ENCODE measurements around the gene RANBP3L. TPM values are rescaled to one million over a fixed set of nuclear protein-coding genes. Genes with fewer than 3 reads are reported as not detected.
"Not testable (repeated sequence)": the region's sequence is repeated elsewhere in the genome, so short reads cannot be mapped to it uniquely, and the experiment has no call there.

RANBP3L gene
- total RNA-seq, 2 experiments from 2014 or later, result 0.07 to 0.16 TPM

DNA sequence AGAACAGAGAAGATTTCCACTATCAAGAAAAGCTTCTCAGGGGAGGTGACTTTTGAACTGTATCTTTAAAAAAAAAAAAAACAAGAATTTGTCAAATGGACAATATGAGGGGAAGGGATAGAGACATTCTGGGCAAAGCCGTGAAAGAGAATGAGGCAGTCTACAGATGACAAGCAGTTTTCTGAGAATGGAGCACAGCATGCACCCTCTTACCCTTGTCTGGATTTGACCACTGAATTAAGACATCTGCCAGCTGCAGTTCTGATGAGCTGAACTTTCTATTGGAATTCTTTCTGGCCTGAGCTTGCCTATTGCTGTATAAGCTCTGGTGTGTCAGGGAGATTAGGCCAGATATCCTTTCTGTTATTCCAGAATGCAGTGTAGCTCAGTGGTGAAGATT lies 10.3 kb upstream of the RANBP3L start:
- POLR2A ChIA-PET, result interaction anchor here (0.6 kb wide), 1 partner anchor 36 kb away, joined by 6 read pairs; no protein-coding TSS in a partner anchor
- no peak for DNase-seq
- H3K36me3 Mint-ChIP-seq (ENCODE audit: low read depth), result no peaks in the 10 kb centered on the region
- no peak overlapping the region for H3K4me3 Mint-ChIP-seq
- no peaks in the 10 kb centered on the region for H3K9me3 Mint-ChIP-seq (ENCODE audit: low read depth)
- H3K4me1 Mint-ChIP-seq, result no peaks in the 10 kb centered on the region
- intact Hi-C loops (cut with DNase I, micrococcal nuclease), result no loop called here
- H3K27me3 Mint-ChIP-seq, result peaks cover 20% of the 10 kb centered on the region
- ATAC-seq, result no peak
- CTCF ChIA-PET, result interaction anchor here (0.6 to 1.4 kb wide), 3 partner anchors 47 to 1355 kb away, joined by 3 to 4 read pairs (median 4); no protein-coding TSS in a partner anchor
- no peak overlapping the region for H3K27ac Mint-ChIP-seq

DNA sequence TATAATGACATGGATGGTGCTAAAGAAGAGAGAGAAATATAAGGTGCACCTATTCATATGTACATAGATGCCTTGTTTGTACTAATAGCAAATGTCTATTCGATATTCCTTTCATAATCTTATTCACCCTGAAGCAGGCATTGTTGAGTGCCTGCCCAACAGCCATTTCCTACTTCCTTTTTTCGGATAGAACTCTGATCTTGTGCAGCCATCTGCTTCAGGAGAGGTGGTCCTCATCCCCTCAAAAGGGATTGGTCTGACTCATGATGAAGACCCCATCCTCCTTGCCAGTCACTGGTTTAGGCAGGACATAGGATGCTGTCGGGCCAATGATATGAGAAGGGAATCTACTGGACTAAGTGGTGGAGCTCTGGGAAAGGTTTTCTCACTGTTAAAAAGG lies 8.4 kb upstream of the RANBP3L start:
- peaks cover 9% of the 10 kb centered on the region for H3K27me3 Mint-ChIP-seq
- intact Hi-C loops (cut with DNase I, micrococcal nuclease), result no loop called here
- no peak for ATAC-seq
- CTCF ChIA-PET, result interaction anchor here (1.4 kb wide), 1 partner anchor 45 kb away, joined by 3 read pairs; no protein-coding TSS in a partner anchor
- no peak for DNase-seq
- POLR2A ChIA-PET, result no interaction called here
- H3K36me3 Mint-ChIP-seq (ENCODE audit: low read depth), result no peaks in the 10 kb centered on the region
- H3K4me3 Mint-ChIP-seq, result no peak overlapping the region
- H3K27ac Mint-ChIP-seq, result no peak overlapping the region
- H3K9me3 Mint-ChIP-seq (ENCODE audit: low read depth), result no peaks in the 10 kb centered on the region
- no peaks in the 10 kb centered on the region for H3K4me1 Mint-ChIP-seq

DNA sequence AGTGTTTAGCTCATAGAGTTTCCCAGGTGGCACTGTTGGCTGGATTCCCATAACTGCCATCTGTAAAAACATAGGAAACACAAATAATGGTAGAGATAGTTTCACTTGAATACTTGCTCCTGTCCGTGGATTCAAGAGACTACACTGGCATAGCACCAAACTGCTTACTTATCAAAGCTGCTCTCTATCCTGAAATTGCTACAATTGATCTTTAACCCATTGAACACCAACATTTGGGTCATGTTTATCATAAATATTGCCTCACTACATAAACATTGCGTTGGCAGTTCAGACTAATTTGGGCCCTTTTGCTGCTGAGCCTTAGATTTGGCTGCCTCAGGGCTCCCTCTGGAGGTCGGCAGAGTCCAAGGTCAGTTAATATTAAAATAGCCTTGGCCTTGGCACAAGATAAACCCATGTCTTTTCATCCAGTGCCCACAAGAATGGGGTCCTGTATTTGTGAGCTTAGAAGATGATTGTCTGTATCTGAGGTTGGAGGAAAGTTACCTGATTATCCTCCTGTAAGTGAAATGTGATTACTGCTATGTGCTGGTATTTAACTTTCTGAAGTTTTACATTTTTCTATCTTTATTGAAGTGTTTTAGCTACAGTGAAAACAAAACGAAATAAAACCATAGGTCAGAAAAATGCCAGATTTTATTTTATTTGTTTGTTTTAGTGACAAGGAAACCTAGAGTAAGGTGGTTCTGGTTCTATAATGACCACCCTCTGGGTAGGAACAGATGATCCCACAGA lies 4.0 kb upstream of the RANBP3L start:
- no peaks in the 10 kb centered on the region for H3K9me3 Mint-ChIP-seq (ENCODE audit: low read depth)
- no peak for ATAC-seq
- peak; percentile 54 for DNase-seq
- no peak overlapping the region for H3K27ac Mint-ChIP-seq
- intact Hi-C loops (cut with DNase I, micrococcal nuclease), result loop anchor here (1.0 to 10.0 kb wide), 3 partner anchors 40 to 341 kb away; no protein-coding TSS in a partner anchor
- no peaks in the 10 kb centered on the region for H3K36me3 Mint-ChIP-seq (ENCODE audit: low read depth)
- ChIA-PET POLR2A (no interaction called here), CTCF (interaction anchor here (0.7 to 2.0 kb wide), 7 partner anchors 9 to 227 kb away, joined by 3 to 7 read pairs (median 3); no protein-coding TSS in a partner anchor)
- no peak overlapping the region for H3K4me3 Mint-ChIP-seq
- peaks cover 13% of the 10 kb centered on the region for H3K4me1 Mint-ChIP-seq
- peaks cover 4% of the 10 kb centered on the region for H3K27me3 Mint-ChIP-seq

DNA sequence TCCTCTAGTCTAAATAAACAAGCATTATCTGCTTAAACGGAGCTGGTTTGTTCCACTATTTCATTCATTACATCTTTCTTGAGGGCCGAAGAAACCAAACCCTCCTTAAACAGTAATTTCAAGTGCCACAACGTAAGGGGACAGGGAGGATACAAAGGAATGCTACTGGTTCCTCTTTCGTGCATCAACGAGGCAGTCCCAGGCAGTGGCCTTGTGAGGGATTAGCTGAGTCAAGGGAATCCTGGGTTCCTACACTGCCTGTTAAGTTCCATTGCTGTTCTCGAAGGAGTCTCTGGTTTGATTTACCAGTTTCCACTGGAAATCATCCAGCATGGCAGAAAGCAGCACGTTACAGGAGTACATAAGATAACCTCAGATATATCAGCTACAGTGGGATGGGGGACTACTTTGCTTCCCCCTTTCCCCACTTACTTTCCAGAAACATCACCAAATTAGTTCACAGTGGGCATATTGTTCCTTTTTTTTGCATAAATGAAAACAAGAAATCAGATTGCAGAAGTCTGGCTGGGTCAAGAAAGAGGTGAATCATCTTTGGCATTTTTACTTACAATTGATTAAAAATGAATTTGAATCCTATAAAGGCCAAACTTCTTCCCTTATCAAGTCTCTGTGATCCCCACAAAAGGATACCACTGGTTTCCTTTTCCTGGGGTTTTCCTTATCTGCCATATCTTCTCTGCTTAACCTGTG lies 2.5 kb upstream of the RANBP3L start:
- Mint-ChIP-seq H3K4me1 (peaks cover 19% of the 10 kb centered on the region), H3K36me3 (ENCODE audit: low read depth) (no peaks in the 10 kb centered on the region), H3K27me3 (peaks cover 2% of the 10 kb centered on the region), H3K27ac (no peak overlapping the region), H3K9me3 (ENCODE audit: low read depth) (no peaks in the 10 kb centered on the region), H3K4me3 (no peak overlapping the region)
- DNase-seq, result no peak
- no peak for ATAC-seq
- intact Hi-C loops (cut with DNase I, micrococcal nuclease), result loop anchor here in 1 of 2 experiments (2.0 to 10.0 kb wide), 2 partner anchors 225 to 339 kb away; no protein-coding TSS in a partner anchor
- POLR2A ChIA-PET, result no interaction called here
- CTCF ChIA-PET, result interaction anchor here (0.6 to 2.0 kb wide), 2 partner anchors 128 to 225 kb away, joined by 3 to 7 read pairs; no protein-coding TSS in a partner anchor

DNA sequence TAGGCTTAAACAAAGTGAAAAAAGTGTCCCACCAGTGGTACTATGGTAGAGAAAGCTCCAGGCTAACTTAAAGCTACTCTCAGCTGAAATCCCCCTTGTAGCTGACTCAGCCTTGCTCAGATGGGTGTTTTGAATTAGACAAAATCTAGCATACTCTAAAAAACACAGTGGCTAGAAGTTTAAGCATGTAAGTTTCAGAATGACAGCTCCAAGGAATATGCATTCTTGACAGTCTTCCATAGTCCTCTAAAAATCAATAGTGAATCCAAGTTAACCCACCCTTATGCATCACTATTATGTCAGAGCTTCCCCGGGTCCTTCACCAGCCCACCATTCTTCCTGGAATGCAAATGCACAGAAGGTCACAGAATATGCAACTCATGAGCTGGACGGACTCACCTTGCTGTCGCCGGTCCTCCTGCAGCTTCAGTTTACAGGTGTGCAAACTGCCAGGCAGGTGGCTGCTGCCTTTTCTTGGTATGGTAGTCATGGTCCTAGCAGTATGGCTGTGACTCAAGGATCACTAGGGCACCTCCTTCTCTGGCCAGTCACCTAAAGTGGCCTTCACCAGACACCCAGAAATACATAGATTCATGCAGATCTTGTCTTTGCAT lies 668 bp downstream of the RANBP3L start:
- ChIA-PET POLR2A (no interaction called here), CTCF (interaction anchor here (0.8 to 1.5 kb wide), 2 partner anchors 12 to 32 kb away, joined by 3 read pairs; no protein-coding TSS in a partner anchor)
- ATAC-seq (peak; percentile 69), DNase-seq (peak; percentile 14)
- intact Hi-C loops (cut with DNase I, micrococcal nuclease), result loop anchor here in 1 of 2 experiments (10.0 kb wide), 1 partner anchor 336 kb away; no protein-coding TSS in a partner anchor
- Mint-ChIP-seq H3K27ac (no peak overlapping the region), H3K27me3 (peaks cover 8% of the 10 kb centered on the region), H3K36me3 (ENCODE audit: low read depth) (no peaks in the 10 kb centered on the region), H3K9me3 (ENCODE audit: low read depth) (no peaks in the 10 kb centered on the region), H3K4me1 (peaks cover 19% of the 10 kb centered on the region), H3K4me3 (no peak overlapping the region)

DNA sequence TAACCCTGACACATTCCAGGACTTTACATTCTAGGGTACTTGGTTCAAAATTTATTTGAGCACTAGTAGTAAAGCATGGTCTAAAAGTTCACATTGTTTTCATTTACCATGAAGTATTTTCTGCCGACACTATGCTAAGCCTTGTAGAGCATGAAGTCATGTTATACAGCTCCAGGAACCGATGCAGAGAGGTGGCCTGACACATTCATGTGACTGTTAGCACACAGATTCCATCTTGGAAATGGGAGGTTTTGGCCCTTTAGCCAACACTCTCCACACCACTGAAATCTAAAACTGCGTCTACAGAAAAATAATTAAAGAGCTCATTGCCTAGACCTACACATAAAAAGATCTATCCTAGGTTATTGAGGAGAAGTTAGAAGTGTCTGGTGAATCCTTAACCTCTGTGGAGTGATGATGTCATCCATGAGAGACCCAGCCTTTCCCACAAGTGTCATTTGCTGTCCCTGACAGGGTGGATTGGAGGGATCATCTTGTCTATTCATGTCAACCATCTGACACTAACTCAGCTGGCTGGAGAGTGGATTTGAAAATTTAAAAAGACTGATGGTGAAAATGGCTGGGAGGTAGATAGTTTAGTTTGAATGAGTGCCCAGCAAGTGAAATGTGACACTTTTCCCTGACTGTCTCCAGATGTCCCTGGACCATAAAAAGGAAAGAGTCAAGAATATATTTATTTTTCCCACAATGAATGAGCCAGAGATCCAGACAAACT lies 1.3 kb downstream of the RANBP3L start:
- CTCF ChIA-PET, result interaction anchor here (0.8 to 1.5 kb wide), 2 partner anchors 12 to 32 kb away, joined by 3 read pairs; no protein-coding TSS in a partner anchor
- peaks cover 19% of the 10 kb centered on the region for H3K4me1 Mint-ChIP-seq

DNA sequence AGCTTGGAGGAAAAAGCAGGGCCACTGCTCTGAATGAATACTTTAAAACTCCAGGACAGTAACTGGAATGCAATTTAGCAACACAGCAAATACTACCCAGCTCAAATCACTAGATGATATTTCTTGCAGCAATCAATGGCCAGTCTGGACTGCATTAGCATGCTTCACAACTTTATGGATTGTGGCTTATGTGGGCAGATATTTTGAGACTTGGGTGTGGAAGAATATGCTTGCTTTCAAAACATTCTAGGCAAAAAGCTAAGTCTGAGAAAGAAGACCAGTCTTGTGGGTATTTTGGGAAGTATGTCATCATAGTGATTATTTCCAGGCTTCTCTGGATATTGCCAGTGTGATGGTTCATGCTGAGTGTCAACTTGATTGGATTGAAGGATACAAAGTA lies 3.1 kb downstream of the RANBP3L start:
- ATAC-seq (no peak), DNase-seq (no peak)
- Mint-ChIP-seq H3K27me3 (peaks cover 10% of the 10 kb centered on the region), H3K27ac (no peak overlapping the region), H3K9me3 (ENCODE audit: low read depth) (no peaks in the 10 kb centered on the region), H3K4me1 (peaks cover 19% of the 10 kb centered on the region), H3K36me3 (ENCODE audit: low read depth) (no peaks in the 10 kb centered on the region), H3K4me3 (no peak overlapping the region)
- ChIA-PET CTCF (interaction anchor here (0.7 kb wide), 1 partner anchor 1376 kb away, joined by 4 read pairs; no protein-coding TSS in a partner anchor), POLR2A (no interaction called here)
- intact Hi-C loops (cut with DNase I, micrococcal nuclease), result no loop called here

More for the DNA sequence above, 1.3 kb downstream of the RANBP3L start:
- POLR2A ChIA-PET, result no interaction called here
- Mint-ChIP-seq H3K9me3 (ENCODE audit: low read depth) (no peaks in the 10 kb centered on the region), H3K27me3 (peaks cover 10% of the 10 kb centered on the region), H3K36me3 (ENCODE audit: low read depth) (no peaks in the 10 kb centered on the region), H3K4me3 (no peak overlapping the region), H3K27ac (no peak overlapping the region)
- DNase-seq (no peak), ATAC-seq (no peak)
- intact Hi-C loops (cut with DNase I, micrococcal nuclease), result loop anchor here in 1 of 2 experiments (10.0 kb wide), 1 partner anchor 336 kb away; no protein-coding TSS in a partner anchor

DNA sequence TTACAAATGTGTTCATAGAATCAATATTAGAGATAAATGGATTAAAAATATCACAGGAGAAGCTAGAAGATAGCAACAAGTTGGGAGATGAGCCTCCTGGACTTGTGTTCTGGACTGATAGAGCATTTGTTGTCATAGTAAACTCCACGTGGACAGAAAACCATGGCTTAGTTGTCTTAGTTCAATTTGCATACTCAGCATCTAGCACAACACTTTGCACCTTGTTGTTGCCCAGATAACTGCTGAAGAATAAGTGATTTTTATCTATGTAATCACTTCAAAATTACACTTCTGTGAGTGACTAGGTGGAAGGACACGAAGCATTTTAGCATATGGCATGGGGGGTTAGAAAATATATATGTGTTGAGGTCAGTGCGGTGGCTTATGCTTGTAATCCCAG lies 4.0 kb downstream of the RANBP3L start:
- no peak overlapping the region for H3K4me3 Mint-ChIP-seq
- DNase-seq (no peak), ATAC-seq (no peak)
- peaks cover 10% of the 10 kb centered on the region for H3K27me3 Mint-ChIP-seq
- peaks cover 19% of the 10 kb centered on the region for H3K4me1 Mint-ChIP-seq
- ChIA-PET POLR2A (no interaction called here), CTCF (interaction anchor here (1.0 kb wide), 1 partner anchor 8 kb away, joined by 3 read pairs; no protein-coding TSS in a partner anchor)
- H3K9me3 Mint-ChIP-seq (ENCODE audit: low read depth), result no peaks in the 10 kb centered on the region
- intact Hi-C loops (cut with DNase I, micrococcal nuclease), result no loop called here
- H3K27ac Mint-ChIP-seq, result no peak overlapping the region
- no peaks in the 10 kb centered on the region for H3K36me3 Mint-ChIP-seq (ENCODE audit: low read depth)

DNA sequence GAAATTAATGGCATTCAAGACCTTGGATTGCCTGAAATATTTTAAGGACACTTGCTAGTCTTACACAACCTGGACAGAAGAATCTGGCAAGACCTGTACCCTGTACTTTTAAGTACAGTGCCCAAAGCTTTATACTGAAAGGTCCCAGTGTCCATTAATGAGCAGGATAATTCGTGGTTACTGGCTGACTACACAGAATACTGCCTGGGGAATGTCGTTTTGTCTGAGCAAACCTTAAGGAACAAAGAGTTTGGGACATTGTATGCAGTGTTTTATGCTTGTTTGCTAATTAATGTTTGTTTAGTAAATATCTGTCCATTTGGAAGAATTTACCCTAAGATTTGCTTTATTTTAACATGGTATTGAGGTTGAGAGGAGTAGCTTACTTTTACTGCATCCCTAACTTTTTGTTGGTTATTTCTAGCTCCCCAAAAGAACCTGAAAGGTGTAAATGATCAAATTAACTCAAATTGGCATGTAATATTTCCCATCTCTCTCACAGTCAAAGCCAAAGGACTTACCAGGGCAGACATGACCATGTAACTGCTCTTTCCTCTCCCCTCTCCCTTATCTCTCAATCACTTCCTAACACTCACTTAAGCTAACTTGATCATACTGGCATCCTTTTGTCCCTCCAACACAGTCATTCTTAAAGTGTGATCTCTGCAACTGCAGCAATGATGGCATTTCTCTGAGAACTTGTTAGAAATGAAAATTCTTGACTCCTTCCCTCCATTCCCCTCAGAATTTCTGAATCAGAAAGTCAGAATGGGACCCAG lies 15.7 kb downstream of the RANBP3L start:
- ATAC-seq (no peak), DNase-seq (no peak)
- POLR2A ChIA-PET, result no interaction called here
- Mint-ChIP-seq H3K27me3 (no peaks in the 10 kb centered on the region), H3K4me1 (no peaks in the 10 kb centered on the region), H3K4me3 (no peak overlapping the region), H3K9me3 (ENCODE audit: low read depth) (no peaks in the 10 kb centered on the region), H3K36me3 (ENCODE audit: low read depth) (no peaks in the 10 kb centered on the region), H3K27ac (no peak overlapping the region)
- intact Hi-C loops (cut with DNase I, micrococcal nuclease), result no loop called here
- CTCF ChIA-PET, result no interaction called here

DNA sequence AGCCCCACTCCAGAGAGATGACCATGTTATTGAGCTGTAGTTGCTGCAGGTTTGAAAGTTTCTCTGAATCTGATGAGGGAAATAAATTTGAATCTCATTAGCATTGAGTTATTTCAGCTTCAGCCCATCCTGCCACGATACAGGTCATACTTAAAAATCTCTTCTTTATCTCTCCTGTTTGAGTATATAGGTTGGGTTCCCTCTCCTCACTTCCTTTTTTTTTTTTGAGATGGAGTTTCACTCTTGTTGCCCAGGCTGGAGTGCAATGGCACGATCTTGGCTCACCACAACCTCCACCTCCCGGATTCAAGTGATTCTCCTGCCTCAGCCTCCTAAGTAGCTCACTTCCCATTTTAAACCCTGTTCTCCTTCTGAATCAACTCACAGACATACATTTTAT lies 17.9 kb downstream of the RANBP3L start:
- intact Hi-C loops (cut with DNase I, micrococcal nuclease); ATAC-seq; H3K36me3 Mint-ChIP-seq (ENCODE audit: low read depth); H3K4me1 Mint-ChIP-seq; H3K27me3 Mint-ChIP-seq; H3K27ac Mint-ChIP-seq; H3K4me3 Mint-ChIP-seq; DNase-seq; H3K9me3 Mint-ChIP-seq (ENCODE audit: low read depth); POLR2A ChIA-PET: not testable (repeated sequence)
- CTCF ChIA-PET, result interaction anchor here (1.7 kb wide), 1 partner anchor 18 kb away, joined by 7 read pairs; no protein-coding TSS in a partner anchor

All from activated CD4-positive, alpha-beta T cell treated with anti-CD3 and anti-CD28 coated beads for 36 hours (primary cell).